HepG2 (cell line): ENCODE measurements around the gene CHKB. TPM values are rescaled to one million over a fixed set of nuclear protein-coding genes. Genes with fewer than 3 reads are reported as not detected.

Experiments used
- ATAC-seq: fragments of 200-7000 bp; cut with Tn5 transposase; 3 replicates; pipeline ENCODE4 v1.9.1; 2020; ENCODE audit warnings: mild to moderate bottlenecking, moderate library complexity
- BruUV-seq: library from RNA; stranded (reverse); fragments of 400-500 nt; replicated peaks from 2 replicates; lab custom pipeline; 2021; lab: Mats Ljungman, UMichigan
- CTCF ChIA-PET: fragments of 300-600 bp; formaldehyde crosslinking; extraction: SDS; loops from one replicate; lab custom pipeline; 2021; ENCODE audit warnings: low total read pairs, inconsistent platforms, low intra/inter-chr PET ratio; lab: Yijun Ruan, JAX
- POLR2A ChIA-PET: fragments of 350-600 bp; sonication (Branson Sonifier 250); formaldehyde crosslinking; loops from one replicate; lab custom pipeline; 2020; ENCODE audit warnings: antibody characterized with exemption, inconsistent platforms; lab: Yijun Ruan, JAX
- DNase-seq: peaks from one replicate; pipeline ENCODE4 v3.0.0-alpha.2; 2015; ENCODE audit warnings: low spot score
- FAIRE-seq: peaks from 3 replicates; lab custom pipeline; 2011; peaks lifted over from hg19 to GRCh38; lab: Jason Lieb, UNC
- H2AFZ ChIP-seq: one replicate; pipeline ENCODE4 v1.6.1; 2011; ENCODE audit warnings: low read length, inconsistent platforms
- H3K27ac ChIP-seq: fragments of 300-600 bp; 3 replicates; pipeline ENCODE4 v1.8.0; 2011; ENCODE audit warnings: mixed run types, mild to moderate bottlenecking, mixed read lengths, low read length, inconsistent platforms; ENCODE audit not compliant: insufficient read depth; ENCODE audit errors: extremely low read length
- H3K27me3 ChIP-seq, 2 experiments: fragments of 200-600 bp in 1 of 2; 2 replicates in 1 of 2; 3 replicates in 1 of 2; pipeline versions ENCODE4 v1.6.0 to v1.8.0; 2011; ENCODE audit warnings: low read length in 2 of 2, mild to moderate bottlenecking in 2 of 2, moderate library complexity in 2 of 2, inconsistent platforms in 1 of 2; ENCODE audit not compliant: insufficient read depth in 2 of 2, control insufficient read depth in 1 of 2
- H3K36me3 ChIP-seq, 2 experiments: fragments of 200-600 bp in 1 of 2; replicated peaks in 1 of 2; 2 replicates in 1 of 2; 3 replicates in 1 of 2; pipeline versions ENCODE4 v1.5.1 to v1.8.0; 2011; ENCODE audit warnings: low read length in 2 of 2, inconsistent platforms in 1 of 2; ENCODE audit not compliant: insufficient read depth in 2 of 2, control insufficient read depth in 1 of 2
- H3K4me1 ChIP-seq: 2 replicates; pipeline ENCODE4 v1.5.1; 2012; ENCODE audit warnings: low read length, inconsistent platforms; ENCODE audit not compliant: insufficient read depth
- H3K4me2 ChIP-seq: 2 replicates; pipeline ENCODE4 v1.6.0; 2011; ENCODE audit warnings: low read depth, low read length, inconsistent platforms
- H3K4me3 ChIP-seq, 3 experiments: fragments of 200-600 bp in 1 of 3; sonication (generic), shearing (Covaris generic) in 1 of 3; replicated peaks in 1 of 3; 2 replicates each; pipeline ENCODE4 v1.5.1; 2011 to 2016; ENCODE audit warnings: low read length in 3 of 3, inconsistent platforms in 2 of 3, low read depth in 2 of 3, mild to moderate bottlenecking in 2 of 3, control low read depth in 1 of 3, mixed read lengths in 1 of 3; ENCODE audit not compliant: insufficient read depth in 1 of 3
- H3K79me2 ChIP-seq: one replicate; pipeline ENCODE4 v1.6.1; 2011; ENCODE audit warnings: low read length, inconsistent platforms; ENCODE audit not compliant: insufficient read depth
- H3K9ac ChIP-seq: 2 replicates; pipeline ENCODE4 v1.6.0; 2011; ENCODE audit warnings: mild to moderate bottlenecking, low read depth, low read length, inconsistent platforms; ENCODE audit not compliant: insufficient read depth
- H3K9me3 ChIP-seq: 2 replicates; pipeline ENCODE4 v1.5.1; 2012; ENCODE audit warnings: mild to moderate bottlenecking, low read length
- H4K20me1 ChIP-seq: 2 replicates; pipeline ENCODE4 v1.6.0; 2011; ENCODE audit warnings: inconsistent platforms, mild to moderate bottlenecking, low read length, moderate library complexity; ENCODE audit not compliant: insufficient read depth
- CREB1 ChIP-seq, 2 experiments: fragments of 450-650 bp in 1 of 2; IDR thresholded peaks; 2 replicates each; pipeline ENCODE4 v1.6.1; 2016 to 2017; ENCODE audit warnings: control low read depth in 1 of 2, mild to moderate bottlenecking in 1 of 2, missing compliant biosample characterization in 1 of 2, missing genetic modification characterization in 1 of 2
- ELF3 ChIP-seq: IDR thresholded peaks from 2 replicates; pipeline ENCODE4 v1.6.1; 2016; ENCODE audit warnings: missing genetic modification reagents, missing compliant biosample characterization
- GABPA ChIP-seq, 2 experiments: IDR thresholded peaks; 2 replicates each; pipeline ENCODE4 v1.6.1; 2011 to 2016; ENCODE audit warnings: low read depth in 2 of 2, low read length in 1 of 2, missing biosample characterization in 1 of 2, missing genetic modification characterization in 1 of 2
- HDAC6 ChIP-seq: fragments of 200-600 bp; sonication (generic); IDR thresholded peaks from 2 replicates; pipeline ENCODE4 v1.7.0; 2017; ENCODE audit warnings: mild to moderate bottlenecking, antibody characterized with exemption, low read length, low read depth
- HNF4G ChIP-seq, 2 experiments: sonication (generic) in 1 of 2; formaldehyde crosslinking in 1 of 2; IDR thresholded peaks; 2 replicates each; pipeline versions ENCODE4 v1.4.0 to v1.6.1; 2011 to 2020; ENCODE audit warnings: borderline replicate concordance in 2 of 2, low read depth in 2 of 2, mild to moderate bottlenecking in 2 of 2, low read length in 1 of 2, missing genetic modification reagents in 1 of 2, moderate library complexity in 1 of 2
- MBNL3 ChIP-seq: fragments of 250-450 bp; sonication (Bioruptor Pico); conservative IDR thresholded peaks from 2 replicates; pipeline ENCODE4 v1.8.0; 2022; ENCODE audit warnings: mild to moderate bottlenecking, inconsistent platforms
- SALL2 ChIP-seq: sonication (generic); formaldehyde crosslinking; IDR thresholded peaks from 2 replicates; pipeline ENCODE4 v1.8.1; 2023; ENCODE audit warnings: mild to moderate bottlenecking, missing genetic modification reagents, inconsistent platforms
- SKI ChIP-seq: fragments of 450-650 bp; IDR thresholded peaks from one replicate; pipeline ENCODE4 v1.6.1; 2018; ENCODE audit warnings: mild to moderate bottlenecking; ENCODE audit not compliant: partially characterized antibody
- ZBTB8A ChIP-seq: sonication (generic); formaldehyde crosslinking; IDR thresholded peaks from 2 replicates; pipeline ENCODE4 v1.4.0; 2020; ENCODE audit warnings: mild to moderate bottlenecking, low read depth, missing genetic modification reagents, borderline replicate concordance
- ZNF234 ChIP-seq: sonication (generic); formaldehyde crosslinking; conservative IDR thresholded peaks from 2 replicates; pipeline ENCODE4 v1.5.1; 2020; ENCODE audit warnings: mild to moderate bottlenecking, missing genetic modification reagents
- ZNF274 ChIP-seq: sonication (generic); formaldehyde crosslinking; IDR thresholded peaks from 2 replicates; pipeline ENCODE4 v1.5.1; 2020; ENCODE audit warnings: mild to moderate bottlenecking, missing genetic modification reagents
- ZNF350 ChIP-seq: sonication (generic); formaldehyde crosslinking; IDR thresholded peaks from 2 replicates; pipeline ENCODE4 v1.4.0; 2020; ENCODE audit warnings: mild to moderate bottlenecking, low read depth, missing genetic modification reagents, borderline replicate concordance
- ZNF772 ChIP-seq: sonication (generic); formaldehyde crosslinking; IDR thresholded peaks from 2 replicates; pipeline ENCODE4 v1.5.0; 2020; ENCODE audit warnings: mild to moderate bottlenecking, missing genetic modification reagents
- ZZZ3 ChIP-seq: sonication (generic); formaldehyde crosslinking; IDR thresholded peaks from 2 replicates; pipeline ENCODE4 v1.4.0; 2020; ENCODE audit warnings: missing genetic modification reagents, mild to moderate bottlenecking, borderline replicate concordance
- WGBS: methylation state at CpG from one replicate; pipeline ENCODE4 v1.1.6; 2017; ENCODE audit warnings: low lambda C conversion rate; 5-methylcytosine and 5-hydroxymethylcytosine counted together
- in situ Hi-C: cut with HindIII; loops from 2 replicates; pipeline ENCODE4 v1.10.0; 2017; ENCODE audit warnings: low pct_unique_long_range_greater_than_20kb; ENCODE audit not compliant: extremely low pct_ligation_motif_present
- intact Hi-C: fragments of 100-400 bp; cut with micrococcal nuclease; formaldehyde crosslinking; loops from one replicate; pipeline ENCODE4 v1.10.0; 2022; ENCODE audit not compliant: unreplicated experiment
- polyA plus RNA-seq, 8 experiments: library from polyadenylated mRNA; depleted of rRNA in 3 of 8; stranded (reverse) in 7 of 8; unstranded in 1 of 8; fragments of >200 nt; fragmentation: Illumina TruSeq in 4 of 8; extraction: Trizol in 4 of 8; gene quantifications; 2 replicates each; pipeline versions ENCODE4 v1.2.1 to v1.2.3, GENCODE V29; 2011 to 2016; ENCODE audit warnings: low read depth in 4 of 8, missing spikeins in 1 of 8, mixed read lengths in 1 of 8; ENCODE audit not compliant: insufficient read depth in 1 of 8
- total RNA-seq, 5 experiments: library from RNA; depleted of rRNA; stranded (reverse); fragments of >200 nt; fragmentation: Illumina TruSeq; extraction: Trizol; gene quantifications; 2 replicates each; pipeline ENCODE4 v1.2.3, GENCODE V29; 2016; ENCODE audit warnings: low read depth in 1 of 5

Gene CHKB
- total and polyA plus RNA-seq, 2 of the 13 experiments (the other 11 are each of a cell fraction or from before 2014, with no cell fraction given) = 24.5 to 42.7 TPM

DNA sequence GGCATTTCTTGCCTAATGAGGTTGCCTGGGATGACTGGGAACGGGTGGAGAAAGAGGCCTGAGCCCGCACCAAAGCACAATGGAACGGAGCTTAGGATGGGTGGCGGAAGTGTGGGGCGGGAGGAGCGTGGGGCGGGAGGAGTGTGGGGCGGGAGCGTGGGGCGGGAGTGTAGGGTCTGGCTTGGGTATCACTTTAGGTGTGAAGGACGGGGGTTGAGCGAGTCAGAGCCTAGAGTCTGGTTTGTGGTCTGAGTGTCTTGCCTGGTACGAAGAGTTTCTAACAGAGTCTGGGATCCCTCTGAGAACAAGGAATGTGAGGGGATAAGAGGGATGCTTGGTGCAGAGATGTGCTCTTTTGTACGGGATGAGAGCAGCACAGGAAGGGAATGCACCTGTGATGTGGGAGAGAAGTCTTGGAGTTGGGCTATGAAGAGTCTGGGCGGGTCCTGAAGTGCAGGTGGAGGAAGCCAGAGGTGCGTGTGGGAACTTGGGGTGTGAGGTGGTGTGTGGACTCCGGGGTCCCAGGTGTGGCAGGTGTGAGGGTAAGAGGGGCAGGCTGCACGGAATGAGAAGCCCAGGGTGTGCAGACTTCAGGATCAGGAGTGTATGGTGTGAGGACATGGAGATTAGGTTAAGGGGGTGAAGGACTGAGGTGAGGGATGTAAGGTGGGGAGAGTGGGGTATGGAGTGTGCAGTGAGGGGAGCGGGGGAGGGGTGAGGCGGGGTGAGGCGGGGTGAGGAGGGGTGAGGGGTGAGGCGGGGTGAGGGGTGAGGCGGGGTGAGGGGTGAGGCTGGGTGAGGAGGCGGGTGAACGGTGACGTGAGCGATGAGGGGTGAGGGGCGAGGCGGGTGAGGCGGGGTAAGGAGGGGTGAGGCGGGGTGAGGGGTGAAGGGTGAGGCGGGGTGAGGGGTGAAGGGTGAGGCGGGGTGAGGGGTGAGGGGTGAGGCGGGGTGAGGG, 21.0 kb downstream of the CHKB start:
- Histone ChIP-seq H3K4me3 (no peak overlapping the region), H3K4me2 (no peak overlapping the region), H2AFZ (no peak overlapping the region), H3K27ac (no peak overlapping the region), H3K9ac (no peak overlapping the region), H3K27me3 (peaks cover 0 to 24% of the 10 kb centered on the region in 2 experiments; a peak in 2 of 5 replicates), H3K4me1 (peaks cover 11% of the 10 kb centered on the region), H4K20me1 (no peaks in the 10 kb centered on the region), H3K36me3 (no peaks in the 10 kb centered on the region), H3K79me2 (no peaks in the 10 kb centered on the region)
- in situ Hi-C loops (no loop called here), intact Hi-C loops (loop anchor here (5.0 kb wide), 1 partner anchor 34 kb away; the partner anchor contains the start of gene SCO2)
- ATAC-seq (no peak), DNase-seq (no peak), FAIRE-seq (no peak)
- BruUV-seq = no TSS peak
- WGBS = 52% methylated on average over 34 of the region's 34 CpGs
- TF ChIP-seq GABPA (IDR thresholded peaks at IDR 0.05; ENCODE audit: low read depth, low read length) (no peak), GABPA (CRISPR knock-in tag; IDR thresholded peaks at IDR 0.05; ENCODE audit: low read depth) (no peak), ZNF772 (no peak), ZBTB8A (CRISPR knock-in tag) (no peak), MBNL3 (no peak), ZNF234 (CRISPR knock-in tag) (no peak), ZNF274 (CRISPR knock-in tag) (no peak), HNF4G (IDR thresholded peaks at IDR 0.05; ENCODE audit: borderline replicate concordance, low read depth, low read length) (no peak), HNF4G (CRISPR knock-in tag; IDR thresholded peaks at IDR 0.05; ENCODE audit: borderline replicate concordance, low read depth) (no peak), ZZZ3 (CRISPR knock-in tag) (no peak), SKI (no peak), ELF3 (CRISPR knock-in tag) (no peak), SALL2 (CRISPR knock-in tag) (no peak), HDAC6 (no peak), CREB1 (IDR thresholded peaks at IDR 0.05) (no peak), CREB1 (CRISPR knock-in tag; IDR thresholded peaks at IDR 0.05) (no peak), ZNF350 (CRISPR knock-in tag) (no peak)
- TF ChIP-seq, all 625 proteins: peak for 0
- POLR2A ChIA-PET = no interaction called here
- CTCF ChIA-PET = interaction anchor here (1.2 kb wide), 1 partner anchor 52 kb away, joined by 3 read pairs; no protein-coding TSS in a partner anchor
- no peaks in the 10 kb centered on the region for H3K9me3 ChIP-seq
